HG02943 (cell line): ENCODE results near the gene ATRAID.
"Not testable (repeated sequence)": the region's sequence is repeated elsewhere in the genome, so short reads cannot be mapped to it uniquely, and the experiment has no call there.

Experiments used
- ATAC-seq: cut with Tn5 transposase; IDR thresholded peaks from one replicate; pipeline ENCODE4 v1.9.1; 2021; ENCODE audit warnings: mild to moderate bottlenecking, low read depth, moderate library complexity; ENCODE audit not compliant: unreplicated experiment

Gene ATRAID

GRCh38 chr2:27211943-27212625, at the start of gene ATRAID, which contains the start of gene SLC5A6:
ATRAID (plus strand) TSS chr2:27212041; CDS start chr2:27212369, 328 bp downstream.
SLC5A6 (minus strand) TSS chr2:27212268; CDS start chr2:27207650, 4,618 bp downstream.
- ATAC-seq = peak; percentile 77

GRCh38 chr2:27162151-27163121, 49.4 kb upstream of the ATRAID start:
- no peak for ATAC-seq

- no peak for ATAC-seq
Measured at GRCh38 chr2:27164960-27165763, 46.7 kb upstream of the ATRAID start.

- no peak for ATAC-seq
Measured at GRCh38 chr2:27170581-27171337, 41.1 kb upstream of the ATRAID start.

- ATAC-seq = no peak
Measured at GRCh38 chr2:27171351-27171848, 40.4 kb upstream of the ATRAID start.

- no peak for ATAC-seq
Measured at GRCh38 chr2:27174638-27175037, 37.2 kb upstream of the ATRAID start.

- no peak for ATAC-seq
Measured at GRCh38 chr2:27175330-27175729, 36.5 kb upstream of the ATRAID start.

- ATAC-seq = not testable (repeated sequence)
Measured at GRCh38 chr2:27175781-27176180, 36.1 kb upstream of the ATRAID start.

GRCh38 chr2:27177441-27178351, 34.1 kb upstream of the ATRAID start:
- ATAC-seq = no peak

- no peak for ATAC-seq
Measured at GRCh38 chr2:27178469-27178868, 33.4 kb upstream of the ATRAID start.

GRCh38 chr2:27179344-27180000, 32.4 kb upstream of the ATRAID start:
- no peak for ATAC-seq

GRCh38 chr2:27182346-27182745, 29.5 kb upstream of the ATRAID start:
- no peak for ATAC-seq

- no peak for ATAC-seq
Measured at GRCh38 chr2:27184115-27184514, 27.7 kb upstream of the ATRAID start.

GRCh38 chr2:27185331-27186026, 26.4 kb upstream of the ATRAID start:
- no peak for ATAC-seq

- no peak for ATAC-seq
Measured at GRCh38 chr2:27186613-27187345, 25.1 kb upstream of the ATRAID start.

GRCh38 chr2:27189989-27190388, 21.9 kb upstream of the ATRAID start:
- no peak for ATAC-seq
